Chondrocyte (in vitro differentiated cells): ENCODE measurements around the gene KCNQ1OT1. TPM values are rescaled to one million over a fixed set of nuclear protein-coding genes. Genes with fewer than 3 reads are reported as not detected.
A peak's percentile ranks its signal among the peaks of the same experiment; 100 is the strongest.

ENCODE experiments used
- DNase-seq: peaks from one replicate; pipeline ENCODE4 v3.0.0; 2021; ENCODE audit warnings: mixed read lengths, low spot score
- H3K27ac Mint-ChIP-seq: one replicate; pipeline ENCODE4 v1.8.0; 2021; ENCODE audit warnings: mild to moderate bottlenecking, moderate library complexity, mixed read lengths; ENCODE audit not compliant: unreplicated experiment
- H3K27me3 Mint-ChIP-seq: 2 replicates; pipeline ENCODE4 v1.8.0; 2021; ENCODE audit warnings: low read depth, mixed read lengths
- H3K36me3 Mint-ChIP-seq: 2 replicates; pipeline ENCODE4 v1.8.0; 2021; ENCODE audit warnings: low read depth, mixed read lengths
- H3K4me1 Mint-ChIP-seq: 2 replicates; pipeline ENCODE4 v1.8.0; 2021; ENCODE audit warnings: low read depth, mild to moderate bottlenecking, mixed read lengths
- H3K4me3 Mint-ChIP-seq: one replicate; pipeline ENCODE4 v1.8.0; 2021; ENCODE audit warnings: mild to moderate bottlenecking, moderate library complexity, mixed read lengths; ENCODE audit not compliant: unreplicated experiment
- H3K9me3 Mint-ChIP-seq: 2 replicates; pipeline ENCODE4 v1.8.0; 2021; ENCODE audit warnings: low read depth, mixed read lengths
- total RNA-seq: library from RNA; stranded (reverse); gene quantifications from 3 replicates; pipeline ENCODE4 v1.2.1, GENCODE V29; 2021
- TF ChIP-seq, protein P1 (sequence below): fragments of 200-600 bp; sonication (generic); IDR thresholded peaks from 2 replicates; pipeline ENCODE4 v1.5.0; 2021; ENCODE audit warnings: antibody characterized with exemption, mild to moderate bottlenecking, moderate library complexity

Gene KCNQ1OT1
- total RNA-seq, 1 donor from 2014 or later, result 2.5 TPM

DNA sequence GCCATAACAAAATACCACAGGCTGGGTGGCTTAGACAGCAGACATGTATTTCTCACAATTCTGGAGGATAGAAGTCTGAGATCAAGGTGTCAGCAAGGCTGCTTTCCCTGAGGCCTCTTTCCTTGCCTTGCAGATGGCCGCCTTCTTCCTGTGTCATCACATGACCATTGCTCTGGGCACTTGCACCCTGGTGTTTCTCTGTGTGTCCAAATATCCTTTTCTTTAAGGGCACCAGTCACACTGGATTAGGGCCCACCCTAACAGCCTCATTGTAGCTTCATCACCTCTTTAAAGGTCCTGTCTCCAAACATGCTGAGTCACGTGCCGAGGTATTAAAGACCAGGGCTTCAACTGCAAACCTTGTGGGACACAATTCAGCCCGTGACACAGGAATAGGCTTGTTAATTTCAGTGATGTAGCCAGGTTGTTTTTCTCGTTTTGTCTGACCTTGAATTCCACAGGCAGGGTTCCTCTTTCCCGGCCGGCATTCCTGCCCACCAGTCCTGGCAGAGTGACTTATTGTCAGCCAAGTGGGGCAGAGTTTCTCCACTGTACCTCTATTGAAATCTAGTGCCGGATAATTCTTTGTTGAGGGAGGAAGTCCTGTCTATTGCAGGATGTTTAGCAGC is 100.1 kb downstream of the KCNQ1OT1 start:
- no peaks in the 10 kb centered on the region for H3K4me1 Mint-ChIP-seq
- no peak for DNase-seq
- H3K27ac Mint-ChIP-seq, result no peak overlapping the region
- H3K36me3 Mint-ChIP-seq, result peaks cover 3% of the 10 kb centered on the region
- no peak overlapping the region for H3K4me3 Mint-ChIP-seq
- peaks cover 22% of the 10 kb centered on the region for H3K9me3 Mint-ChIP-seq
- peaks cover 14% of the 10 kb centered on the region for H3K27me3 Mint-ChIP-seq
- TF ChIP-seq, protein P1, sequence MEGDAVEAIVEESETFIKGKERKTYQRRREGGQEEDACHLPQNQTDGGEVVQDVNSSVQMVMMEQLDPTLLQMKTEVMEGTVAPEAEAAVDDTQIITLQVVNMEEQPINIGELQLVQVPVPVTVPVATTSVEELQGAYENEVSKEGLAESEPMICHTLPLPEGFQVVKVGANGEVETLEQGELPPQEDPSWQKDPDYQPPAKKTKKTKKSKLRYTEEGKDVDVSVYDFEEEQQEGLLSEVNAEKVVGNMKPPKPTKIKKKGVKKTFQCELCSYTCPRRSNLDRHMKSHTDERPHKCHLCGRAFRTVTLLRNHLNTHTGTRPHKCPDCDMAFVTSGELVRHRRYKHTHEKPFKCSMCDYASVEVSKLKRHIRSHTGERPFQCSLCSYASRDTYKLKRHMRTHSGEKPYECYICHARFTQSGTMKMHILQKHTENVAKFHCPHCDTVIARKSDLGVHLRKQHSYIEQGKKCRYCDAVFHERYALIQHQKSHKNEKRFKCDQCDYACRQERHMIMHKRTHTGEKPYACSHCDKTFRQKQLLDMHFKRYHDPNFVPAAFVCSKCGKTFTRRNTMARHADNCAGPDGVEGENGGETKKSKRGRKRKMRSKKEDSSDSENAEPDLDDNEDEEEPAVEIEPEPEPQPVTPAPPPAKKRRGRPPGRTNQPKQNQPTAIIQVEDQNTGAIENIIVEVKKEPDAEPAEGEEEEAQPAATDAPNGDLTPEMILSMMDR, result no peak

DNA sequence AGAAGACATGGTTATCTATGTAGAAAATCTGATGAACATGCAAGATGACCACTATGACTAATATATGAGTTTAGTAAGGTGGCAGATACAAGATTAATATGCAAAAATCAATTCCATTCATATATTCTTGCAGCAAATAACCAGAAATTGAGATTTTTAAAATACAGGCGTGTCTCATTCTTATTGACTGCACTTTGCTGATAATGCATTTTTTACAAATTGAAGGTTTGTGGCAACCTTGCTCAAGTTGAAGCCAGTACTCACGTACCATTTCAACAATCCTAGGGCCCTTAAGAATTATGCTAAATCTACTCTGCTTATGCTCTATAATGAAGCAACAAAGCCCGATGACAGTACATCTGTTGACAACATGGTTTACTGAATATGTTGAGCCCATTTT is 104.6 kb downstream of the KCNQ1OT1 start:
- Mint-ChIP-seq H3K4me3 (no peak overlapping the region), H3K27me3 (peaks cover 23% of the 10 kb centered on the region), H3K9me3 (peaks cover 31% of the 10 kb centered on the region), H3K4me1 (no peaks in the 10 kb centered on the region), H3K27ac (no peak overlapping the region), H3K36me3 (peaks cover 3% of the 10 kb centered on the region)
- TF ChIP-seq, protein P1, result no peak
- no peak for DNase-seq

DNA sequence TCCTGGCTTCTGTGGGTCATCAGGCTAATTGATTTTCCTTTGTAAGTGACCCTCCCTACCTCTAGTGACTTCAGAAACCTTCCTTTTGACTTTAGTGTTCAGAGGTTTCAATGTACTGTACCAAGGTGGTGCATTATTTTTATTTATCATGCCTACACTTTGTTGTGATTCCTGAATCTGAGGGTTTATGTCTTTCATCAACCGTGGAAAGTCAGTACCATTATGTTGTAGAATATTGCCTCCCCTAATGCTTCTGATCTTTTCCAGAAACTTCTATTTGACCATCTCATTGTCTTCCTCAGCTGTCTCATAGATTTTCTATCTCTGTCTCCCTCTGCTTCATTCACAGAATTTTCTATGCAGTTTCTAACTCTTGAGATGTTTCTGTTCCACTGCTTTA is 105.5 kb downstream of the KCNQ1OT1 start:
- DNase-seq, result no peak
- H3K27me3 Mint-ChIP-seq, result peaks cover 21% of the 10 kb centered on the region
- TF ChIP-seq, protein P1, result no peak
- peaks cover 3% of the 10 kb centered on the region for H3K36me3 Mint-ChIP-seq
- H3K4me3 Mint-ChIP-seq, result no peak overlapping the region
- no peaks in the 10 kb centered on the region for H3K4me1 Mint-ChIP-seq
- peaks cover 31% of the 10 kb centered on the region for H3K9me3 Mint-ChIP-seq
- H3K27ac Mint-ChIP-seq, result no peak overlapping the region

DNA sequence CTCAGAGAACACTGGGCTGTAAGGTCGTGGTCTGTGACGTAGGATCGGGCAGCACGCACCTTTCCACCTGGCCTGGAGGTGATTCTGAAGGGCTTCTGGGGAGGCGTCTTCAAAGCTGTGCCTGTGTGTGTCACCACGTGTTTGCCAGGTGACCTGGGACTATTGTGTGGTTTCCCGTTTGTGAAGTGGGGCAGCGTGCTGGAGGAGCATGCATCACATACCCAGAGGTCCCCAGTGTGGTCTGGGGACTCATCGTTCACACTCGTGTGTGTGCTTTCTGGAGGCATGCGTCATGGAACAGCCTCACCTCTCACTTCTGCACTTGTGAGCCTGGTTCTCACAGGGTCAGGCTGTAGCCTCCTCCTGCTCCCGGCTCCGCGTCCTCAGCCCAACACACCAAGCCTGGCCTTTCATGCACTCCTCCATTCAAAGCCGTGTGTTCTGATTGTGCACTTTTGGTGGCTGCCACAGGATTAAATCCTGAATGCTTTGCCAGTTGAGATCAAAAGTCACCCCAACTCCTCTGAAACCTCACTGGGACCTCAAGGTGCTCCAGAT is 106.3 kb downstream of the KCNQ1OT1 start:
- H3K4me3 Mint-ChIP-seq, result no peak overlapping the region
- H3K27ac Mint-ChIP-seq, result no peak overlapping the region
- peak; percentile 56 for DNase-seq
- TF ChIP-seq, protein P1, result no peak
- no peaks in the 10 kb centered on the region for H3K4me1 Mint-ChIP-seq
- peaks cover 26% of the 10 kb centered on the region for H3K9me3 Mint-ChIP-seq
- peaks cover 3% of the 10 kb centered on the region for H3K36me3 Mint-ChIP-seq
- H3K27me3 Mint-ChIP-seq, result peaks cover 21% of the 10 kb centered on the region

DNA sequence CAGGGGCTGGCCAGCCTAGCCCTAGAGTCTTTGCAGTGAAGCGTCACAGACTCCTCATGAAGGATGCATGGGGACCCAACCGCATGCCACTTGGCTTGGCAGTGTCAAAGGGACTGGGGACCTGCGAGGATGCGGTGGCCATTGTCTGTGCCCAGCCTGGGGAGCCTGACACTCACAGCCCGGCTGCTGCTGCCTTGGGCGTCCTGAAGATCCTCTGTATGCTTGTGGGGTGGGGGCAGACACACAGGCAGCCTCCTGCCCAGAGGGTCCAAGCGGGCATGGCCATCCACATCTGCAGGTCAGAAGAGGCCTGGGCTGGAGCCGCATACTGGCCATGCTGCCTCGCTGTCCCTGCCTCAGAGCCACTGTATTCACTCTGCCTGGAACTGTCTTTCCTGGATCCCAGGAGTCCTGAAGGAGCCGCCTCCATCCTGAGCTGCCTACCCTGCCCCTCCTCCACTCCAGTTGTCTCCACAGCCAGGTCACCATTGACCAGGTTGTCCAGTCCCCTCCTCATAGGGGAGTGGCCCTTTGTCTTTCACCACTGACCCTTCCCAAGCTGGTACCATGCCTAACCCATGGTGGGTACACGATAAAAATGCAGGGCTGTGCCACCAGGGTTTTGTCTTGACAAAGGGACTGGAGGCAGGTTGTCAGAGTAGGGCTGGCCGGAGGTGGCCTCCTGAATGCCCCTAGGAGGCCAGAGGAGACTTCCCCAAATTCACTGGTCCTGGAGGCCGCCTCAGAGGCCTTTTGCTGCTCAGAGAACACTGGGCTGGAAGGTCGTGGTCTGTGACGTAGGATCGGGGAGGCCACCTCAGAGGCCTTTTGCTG is 107.0 kb downstream of the KCNQ1OT1 start:
- Mint-ChIP-seq H3K27me3 (peaks cover 23% of the 10 kb centered on the region), H3K36me3 (peaks cover 3% of the 10 kb centered on the region), H3K27ac (no peak overlapping the region), H3K4me3 (no peak overlapping the region), H3K9me3 (peaks cover 22% of the 10 kb centered on the region), H3K4me1 (no peaks in the 10 kb centered on the region)
- TF ChIP-seq, protein P1, result no peak
- DNase-seq, result peak; percentile 60
